LNCaP clone FGC (cell line): Measurements from ENCODE around the gene CNGB1.

Experiments used
- DNase-seq: peaks from one replicate; pipeline ENCODE4 v3.0.0-alpha.2; 2011; ENCODE audit warnings: low read depth
- H3K4me3 ChIP-seq: 2 replicates; pipeline ENCODE4 v1.5.1; 2011; ENCODE audit warnings: mild to moderate bottlenecking, low read depth, low read length, control low read depth
- CTCF ChIP-seq: IDR thresholded peaks from 2 replicates; pipeline ENCODE4 v1.5.1; 2012; ENCODE audit warnings: mild to moderate bottlenecking; ENCODE audit not compliant: control insufficient read depth, insufficient read depth; ENCODE audit errors: extremely low read depth

CNGB1 gene

GRCh38 chr16:57940382-57940966 is 30.5 kb downstream of the CNGB1 start:
- DNase-seq = no peak
- H3K4me3 ChIP-seq = no peak overlapping the region
- TF ChIP-seq CTCF = no peak

- H3K4me3 ChIP-seq = no peak overlapping the region
- no peak for TF ChIP-seq CTCF
- no peak for DNase-seq
These were observed 31.1 kb downstream of the CNGB1 start for GRCh38 chr16:57939872-57940224.

- TF ChIP-seq CTCF = no peak
- DNase-seq = no peak
- no peak overlapping the region for H3K4me3 ChIP-seq
These were observed 31.7 kb downstream of the CNGB1 start for GRCh38 chr16:57938936-57939871.

- TF ChIP-seq CTCF = no peak
- no peak overlapping the region for H3K4me3 ChIP-seq
- no peak for DNase-seq
These were observed 32.4 kb downstream of the CNGB1 start for GRCh38 chr16:57938484-57938883.

- H3K4me3 ChIP-seq = no peak overlapping the region
- DNase-seq = no peak
- TF ChIP-seq CTCF = no peak
These were observed 33.1 kb downstream of the CNGB1 start for GRCh38 chr16:57937861-57938260.

- no peak for DNase-seq
- no peak overlapping the region for H3K4me3 ChIP-seq
- no peak for TF ChIP-seq CTCF
These were observed 35.0 kb downstream of the CNGB1 start for GRCh38 chr16:57935904-57936303.
